OCI-LY1 (cell line): ENCODE results near the gene PRG3.

Experiments used
- H2AFZ ChIP-seq: fragments of 200-600 bp; sonication (generic), shearing (Covaris generic); 2 replicates; pipeline ENCODE4 v1.6.0; 2014; ENCODE audit warnings: antibody characterized with exemption, mild to moderate bottlenecking, low read length
- H3F3A ChIP-seq: fragments of 200-600 bp; sonication (generic), shearing (Covaris generic); 2 replicates; pipeline ENCODE4 v1.6.0; 2014; ENCODE audit warnings: mild to moderate bottlenecking, antibody characterized with exemption, low read length, moderate library complexity; ENCODE audit not compliant: insufficient read depth
- H3K27ac ChIP-seq: fragments of 200-600 bp; sonication (generic); 2 replicates; pipeline ENCODE4 v1.5.1; 2014; ENCODE audit warnings: low read length, mixed run types, mild to moderate bottlenecking, low read depth; ENCODE audit not compliant: poor library complexity, severe bottlenecking
- H3K27me3 ChIP-seq: fragments of 200-600 bp; sonication (generic); 2 replicates; pipeline ENCODE4 v1.6.0; 2014; ENCODE audit warnings: antibody characterized with exemption, mild to moderate bottlenecking, low read length, moderate library complexity; ENCODE audit not compliant: insufficient read depth
- H3K36me3 ChIP-seq: fragments of 200-600 bp; sonication (generic); 2 replicates; pipeline ENCODE4 v1.6.1; 2014; ENCODE audit warnings: mild to moderate bottlenecking, antibody characterized with exemption, low read length, moderate library complexity, mixed read lengths; ENCODE audit not compliant: insufficient read depth
- H3K4me1 ChIP-seq: fragments of 200-600 bp; sonication (generic); 2 replicates; pipeline ENCODE4 v1.5.1; 2014; ENCODE audit warnings: mild to moderate bottlenecking, low read length, moderate library complexity; ENCODE audit not compliant: insufficient read depth, severe bottlenecking
- H3K4me2 ChIP-seq: fragments of 200-600 bp; sonication (generic), shearing (Covaris generic); 2 replicates; pipeline ENCODE4 v1.6.1; 2014; ENCODE audit warnings: low read length
- H3K4me3 ChIP-seq: fragments of 200-600 bp; sonication (generic); 2 replicates; pipeline ENCODE4 v1.5.1; 2014; ENCODE audit warnings: low read length, low read depth, mild to moderate bottlenecking, mixed read lengths; ENCODE audit not compliant: poor library complexity, severe bottlenecking
- H3K79me2 ChIP-seq: fragments of 200-600 bp; shearing (Covaris generic); 2 replicates; pipeline ENCODE4 v1.6.1; 2016; ENCODE audit warnings: mixed run types, low read length, mixed read lengths; ENCODE audit not compliant: insufficient read depth
- H3K9ac ChIP-seq: fragments of 200-600 bp; sonication (generic), shearing (Covaris generic); 2 replicates; pipeline ENCODE4 v1.6.1; 2014; ENCODE audit warnings: mild to moderate bottlenecking, low read length, mixed read lengths
- H3K9me2 ChIP-seq: fragments of 200-600 bp; sonication (generic), shearing (Covaris generic); 2 replicates; pipeline ENCODE4 v1.6.1; 2014; ENCODE audit warnings: low read depth, mild to moderate bottlenecking, low read length, mixed read lengths
- H3K9me3 ChIP-seq: fragments of 200-600 bp; shearing (Covaris generic); 2 replicates; pipeline ENCODE4 v1.6.1; 2014; ENCODE audit warnings: low read length, mixed read lengths
- H4K20me1 ChIP-seq: fragments of 200-600 bp; sonication (generic), shearing (Covaris generic); 2 replicates; pipeline ENCODE4 v1.6.0; 2016; ENCODE audit warnings: mild to moderate bottlenecking, low read length; ENCODE audit not compliant: insufficient read depth
- CTCF ChIP-seq: fragments of 200-600 bp; sonication (generic), shearing (Covaris generic); IDR thresholded peaks from 2 replicates; pipeline ENCODE4 v1.5.1; 2017; ENCODE audit warnings: mild to moderate bottlenecking, antibody characterized with exemption, low read length, moderate library complexity, mixed read lengths
- EZH2 ChIP-seq: fragments of 200-600 bp; sonication (generic), shearing (Covaris generic); IDR thresholded peaks from 2 replicates; pipeline ENCODE4 v1.8.0; 2017; ENCODE audit warnings: borderline replicate concordance, mixed run types, mild to moderate bottlenecking, antibody characterized with exemption, low read length, moderate library complexity, mixed read lengths

The PRG3 gene

DNA sequence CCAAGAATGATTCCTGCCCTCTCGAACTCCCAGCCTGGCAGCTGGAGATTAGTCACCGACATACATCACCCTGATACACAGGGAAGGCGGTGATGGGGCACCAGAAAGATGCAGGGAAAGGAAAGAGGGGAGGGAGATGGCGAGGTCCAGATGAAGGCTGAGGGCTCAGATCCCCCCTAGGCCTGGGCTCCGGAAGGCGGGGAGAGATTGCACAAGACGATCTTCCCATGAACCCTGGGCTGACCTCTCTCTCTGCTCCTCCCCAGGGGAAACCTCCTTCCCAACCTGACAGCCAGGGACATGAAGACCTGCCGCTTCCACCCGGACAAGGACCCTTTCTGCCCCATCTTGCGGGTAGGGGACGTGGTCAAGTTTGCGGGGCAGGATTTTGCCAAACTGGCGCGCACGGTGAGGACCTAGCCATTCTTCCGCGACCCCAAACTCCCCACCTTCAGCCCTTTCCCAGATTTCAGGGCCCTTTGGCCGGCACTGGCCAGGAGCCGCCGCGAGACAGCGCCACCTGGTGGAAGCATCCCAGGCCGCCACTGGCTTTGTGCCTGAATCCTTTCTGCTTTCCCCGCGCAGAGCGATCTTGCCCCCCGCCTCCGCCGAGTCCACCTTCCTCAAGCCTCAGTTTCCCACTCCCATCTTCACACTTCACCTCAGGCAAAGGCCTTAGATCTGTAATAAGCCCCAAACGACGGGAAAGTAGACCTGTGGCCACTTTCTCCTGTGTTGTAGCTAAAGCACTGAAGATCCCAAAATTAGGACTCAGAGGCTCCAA is 31.3 kb downstream of the PRG3 start:
- Histone ChIP-seq H3K9me3 (peaks cover 5% of the 10 kb centered on the region; the same call in 1 of the 2 replicates), H3K79me2 (no peaks in the 10 kb centered on the region), H3K9me2 (no peaks in the 10 kb centered on the region), H4K20me1 (no peaks in the 10 kb centered on the region), H3K36me3 (no peaks in the 10 kb centered on the region), H3F3A (no peaks in the 10 kb centered on the region), H3K9ac (no peak overlapping the region), H3K4me2 (no peak overlapping the region), H3K27ac (no peak overlapping the region), H2AFZ (no peak overlapping the region), H3K4me3 (no peak overlapping the region), H3K27me3 (no peaks in the 10 kb centered on the region; the same call in 1 of the 2 replicates), H3K4me1 (no peaks in the 10 kb centered on the region)
- TF ChIP-seq CTCF (peak; percentile 77), EZH2 (no peak)

GRCh38 chr11:57348636-57349313 is 32.2 kb downstream of the PRG3 start:
- no peaks in the 10 kb centered on the region for H3K9me2 ChIP-seq
- no peak overlapping the region for H3K27ac ChIP-seq
- peaks cover 5% of the 10 kb centered on the region; the same call in 1 of the 2 replicates for H3K9me3 ChIP-seq
- H4K20me1 ChIP-seq: no peaks in the 10 kb centered on the region
- no peaks in the 10 kb centered on the region for H3K4me1 ChIP-seq
- H2AFZ ChIP-seq: no peak overlapping the region
- H3K9ac ChIP-seq: no peak overlapping the region
- TF ChIP-seq EZH2 (no peak), CTCF (no peak)
- no peaks in the 10 kb centered on the region for H3F3A ChIP-seq
- H3K27me3 ChIP-seq: no peaks in the 10 kb centered on the region; the same call in 1 of the 2 replicates
- no peak overlapping the region for H3K4me3 ChIP-seq
- no peaks in the 10 kb centered on the region for H3K36me3 ChIP-seq
- H3K79me2 ChIP-seq: no peaks in the 10 kb centered on the region
- no peak overlapping the region for H3K4me2 ChIP-seq

DNA sequence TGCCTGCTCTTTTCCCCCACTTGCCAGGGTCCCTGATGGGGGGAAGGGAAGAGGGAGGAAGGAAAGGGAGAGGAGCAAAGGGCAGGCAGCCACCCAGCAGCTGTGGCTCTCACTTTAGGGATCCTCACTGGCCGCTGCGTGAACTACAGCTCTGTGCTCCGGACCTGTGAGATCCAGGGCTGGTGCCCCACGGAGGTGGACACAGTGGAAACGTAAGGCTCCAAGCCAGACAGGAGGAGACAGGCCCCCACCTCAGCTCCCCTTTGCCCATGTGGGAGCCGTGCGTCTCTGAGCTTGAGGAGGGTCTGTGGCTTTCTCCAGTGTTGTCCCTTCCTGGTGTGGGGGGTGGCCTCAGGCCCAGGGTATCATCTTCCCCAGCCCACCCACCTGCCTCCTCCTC is 32.9 kb downstream of the PRG3 start:
- Histone ChIP-seq H3K4me3 (no peak overlapping the region), H3K27ac (no peak overlapping the region), H3K36me3 (no peaks in the 10 kb centered on the region), H3F3A (no peaks in the 10 kb centered on the region), H3K4me1 (no peaks in the 10 kb centered on the region), H3K9me2 (no peaks in the 10 kb centered on the region), H3K79me2 (no peaks in the 10 kb centered on the region), H3K4me2 (no peak overlapping the region), H3K9me3 (peaks cover 5% of the 10 kb centered on the region; the same call in 1 of the 2 replicates), H3K9ac (no peak overlapping the region), H2AFZ (no peak overlapping the region), H4K20me1 (no peaks in the 10 kb centered on the region), H3K27me3 (no peaks in the 10 kb centered on the region; the same call in 1 of the 2 replicates)
- TF ChIP-seq CTCF: no peak
- no peak for TF ChIP-seq EZH2
